IMR-90 (cell line): ENCODE results near the gene ANKHD1.
A peak's percentile ranks its signal among the peaks of the same experiment; 100 is the strongest.

Experiments
- BHLHE40 ChIP-seq: fragments of 150-350 bp; IDR thresholded peaks from 2 replicates; pipeline ENCODE4 v1.6.1; 2016; ENCODE audit warnings: mild to moderate bottlenecking, low read depth, low read length
- POLR2A ChIP-seq: IDR thresholded peaks from 2 replicates; pipeline ENCODE4 v1.6.1; 2012; ENCODE audit warnings: mild to moderate bottlenecking, low read depth, low read length
- RAD21 ChIP-seq: IDR thresholded peaks from 2 replicates; pipeline ENCODE4 v1.6.1; 2012; ENCODE audit warnings: low read length, improper control_type of control experiment
- RFX5 ChIP-seq: IDR thresholded peaks from 2 replicates; pipeline ENCODE4 v1.8.0; 2012; ENCODE audit warnings: low read depth, mild to moderate bottlenecking, low read length, moderate library complexity
- TF ChIP-seq, protein P1 (sequence below): conservative IDR thresholded peaks from 2 replicates; pipeline ENCODE4 v1.5.1; 2012; ENCODE audit warnings: mild to moderate bottlenecking, low read depth, low read length, improper control_type of control experiment

- TF ChIP-seq, protein P1, sequence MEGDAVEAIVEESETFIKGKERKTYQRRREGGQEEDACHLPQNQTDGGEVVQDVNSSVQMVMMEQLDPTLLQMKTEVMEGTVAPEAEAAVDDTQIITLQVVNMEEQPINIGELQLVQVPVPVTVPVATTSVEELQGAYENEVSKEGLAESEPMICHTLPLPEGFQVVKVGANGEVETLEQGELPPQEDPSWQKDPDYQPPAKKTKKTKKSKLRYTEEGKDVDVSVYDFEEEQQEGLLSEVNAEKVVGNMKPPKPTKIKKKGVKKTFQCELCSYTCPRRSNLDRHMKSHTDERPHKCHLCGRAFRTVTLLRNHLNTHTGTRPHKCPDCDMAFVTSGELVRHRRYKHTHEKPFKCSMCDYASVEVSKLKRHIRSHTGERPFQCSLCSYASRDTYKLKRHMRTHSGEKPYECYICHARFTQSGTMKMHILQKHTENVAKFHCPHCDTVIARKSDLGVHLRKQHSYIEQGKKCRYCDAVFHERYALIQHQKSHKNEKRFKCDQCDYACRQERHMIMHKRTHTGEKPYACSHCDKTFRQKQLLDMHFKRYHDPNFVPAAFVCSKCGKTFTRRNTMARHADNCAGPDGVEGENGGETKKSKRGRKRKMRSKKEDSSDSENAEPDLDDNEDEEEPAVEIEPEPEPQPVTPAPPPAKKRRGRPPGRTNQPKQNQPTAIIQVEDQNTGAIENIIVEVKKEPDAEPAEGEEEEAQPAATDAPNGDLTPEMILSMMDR: no peak
- TF ChIP-seq RFX5: no peak
- TF ChIP-seq POLR2A: no peak
- peak; percentile 12; the same call in 1 of the 2 replicates for TF ChIP-seq RAD21
- TF ChIP-seq BHLHE40: no peak
Observed at GRCh38 chr5:140400730-140401361, 787 bp upstream of the ANKHD1 start.
